ENCODE measurements around the gene NCAM1.
A peak's percentile ranks its signal among the peaks of the same experiment; 100 is the strongest.
"Not testable (repeated sequence)": the region's sequence is repeated elsewhere in the genome, so short reads cannot be mapped to it uniquely, and the experiment has no call there.

NCAM1 gene

GRCh38 chr11:113022262-113022661, 61.0 kb downstream of the NCAM1 start:
- no peak for DNase-seq

- DNase-seq: no peak
Measured at GRCh38 chr11:113023228-113023627, 62.0 kb downstream of the NCAM1 start.

- DNase-seq: no peak
Measured at GRCh38 chr11:113023986-113024385, 62.8 kb downstream of the NCAM1 start.

- no peak for DNase-seq
Measured at GRCh38 chr11:113026778-113027177, 65.6 kb downstream of the NCAM1 start.

- no peak for DNase-seq
Measured at GRCh38 chr11:113034576-113034975, 73.4 kb downstream of the NCAM1 start.

GRCh38 chr11:113035708-113036107, 74.5 kb downstream of the NCAM1 start:
- no peak for DNase-seq

- DNase-seq: no peak
Measured at GRCh38 chr11:113043698-113044097, 82.5 kb downstream of the NCAM1 start.

- DNase-seq: no peak
Measured at GRCh38 chr11:113045146-113045545, 83.9 kb downstream of the NCAM1 start.

GRCh38 chr11:113046866-113047265, 85.6 kb downstream of the NCAM1 start:
- no peak for DNase-seq

GRCh38 chr11:113048820-113049768, 87.9 kb downstream of the NCAM1 start:
- no peak for DNase-seq

GRCh38 chr11:113053042-113053441, 91.8 kb downstream of the NCAM1 start:
- not testable (repeated sequence) for DNase-seq

- DNase-seq: no peak
Measured at GRCh38 chr11:113057038-113057437, 95.8 kb downstream of the NCAM1 start.

GRCh38 chr11:113059548-113059947, 98.3 kb downstream of the NCAM1 start:
- no peak for DNase-seq

- no peak for DNase-seq
Measured at GRCh38 chr11:113065330-113065729, 104.1 kb downstream of the NCAM1 start.

- DNase-seq: no peak
Measured at GRCh38 chr11:113072237-113072858, 111.1 kb downstream of the NCAM1 start.

- no peak for DNase-seq
Measured at GRCh38 chr11:113073290-113073953, 112.2 kb downstream of the NCAM1 start.

- DNase-seq: no peak
Measured at GRCh38 chr11:113075586-113076095, 114.4 kb downstream of the NCAM1 start.

GRCh38 chr11:113077379-113077778, 116.2 kb downstream of the NCAM1 start:
- peak; percentile 56 for DNase-seq

- DNase-seq: no peak
Measured at GRCh38 chr11:113082341-113082955, 121.2 kb downstream of the NCAM1 start.

GRCh38 chr11:113083571-113083970, 122.4 kb downstream of the NCAM1 start:
- DNase-seq: no peak

- no peak for DNase-seq
Measured at GRCh38 chr11:113084297-113084696, 123.1 kb downstream of the NCAM1 start.

GRCh38 chr11:113085446-113085845, 124.2 kb downstream of the NCAM1 start:
- no peak for DNase-seq

GRCh38 chr11:113087706-113088105, 126.5 kb downstream of the NCAM1 start:
- no peak for DNase-seq
